Fibroblast of mammary gland (primary cell): ENCODE measurements around the gene ATF4.

Experiments used
- DNase-seq: peaks from one replicate; pipeline ENCODE4 v3.0.0-alpha.2; 2010; ENCODE audit warnings: low read depth
- H3K4me3 ChIP-seq: 2 replicates; pipeline ENCODE4 v1.5.1; 2011; ENCODE audit warnings: low read depth, mild to moderate bottlenecking, low read length, moderate library complexity; ENCODE audit not compliant: control insufficient read depth
- TF ChIP-seq, protein P1 (sequence below): conservative IDR thresholded peaks from 2 replicates; pipeline ENCODE4 v1.5.1; 2011; ENCODE audit warnings: low read depth, low read length, inconsistent platforms; ENCODE audit not compliant: control insufficient read depth, insufficient read depth

Gene ATF4

DNA sequence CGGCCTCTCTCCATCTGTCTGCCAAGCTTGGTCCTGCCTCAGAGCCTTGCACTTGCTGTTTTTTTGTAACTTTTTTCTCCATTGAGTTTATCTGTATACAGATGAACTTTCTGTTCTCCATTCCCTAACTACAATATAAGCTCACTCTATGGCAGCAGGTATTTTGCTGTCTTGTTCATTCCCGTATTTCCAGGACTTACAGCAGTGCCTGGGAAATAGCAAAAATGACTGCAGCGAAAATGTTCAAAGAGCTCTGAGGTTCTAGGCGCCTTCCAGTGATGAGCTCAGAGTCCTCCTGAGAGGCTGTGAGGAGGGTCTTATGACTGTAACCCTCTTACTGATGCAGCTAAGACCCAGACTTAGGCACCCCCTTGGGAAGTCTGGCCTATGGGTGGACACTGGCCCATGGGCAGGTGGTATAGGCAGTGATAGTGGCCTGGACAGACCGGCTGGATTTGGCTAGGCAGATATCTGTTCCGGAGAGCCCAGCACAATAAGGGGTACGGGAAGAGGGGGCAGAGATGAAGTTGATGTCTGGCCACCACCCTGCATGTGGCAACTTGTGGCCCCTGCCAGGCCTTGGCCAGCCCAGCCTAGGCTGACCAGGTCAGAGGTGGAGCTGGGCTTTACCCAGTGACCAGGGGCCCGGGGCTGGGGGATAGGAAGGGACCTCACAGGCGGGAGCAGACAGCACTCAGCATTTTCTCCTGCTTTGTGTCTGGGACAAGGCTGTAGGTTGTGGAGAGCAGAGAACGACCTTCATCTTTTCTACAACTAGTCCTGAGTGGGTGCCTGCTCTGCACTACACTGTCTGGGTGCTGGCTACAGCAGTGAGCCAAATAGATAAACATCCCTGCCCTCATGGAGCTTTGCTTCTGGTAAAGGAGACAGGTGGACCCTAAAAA lies 4.6 kb downstream of the ATF4 start:
- TF ChIP-seq, protein P1, sequence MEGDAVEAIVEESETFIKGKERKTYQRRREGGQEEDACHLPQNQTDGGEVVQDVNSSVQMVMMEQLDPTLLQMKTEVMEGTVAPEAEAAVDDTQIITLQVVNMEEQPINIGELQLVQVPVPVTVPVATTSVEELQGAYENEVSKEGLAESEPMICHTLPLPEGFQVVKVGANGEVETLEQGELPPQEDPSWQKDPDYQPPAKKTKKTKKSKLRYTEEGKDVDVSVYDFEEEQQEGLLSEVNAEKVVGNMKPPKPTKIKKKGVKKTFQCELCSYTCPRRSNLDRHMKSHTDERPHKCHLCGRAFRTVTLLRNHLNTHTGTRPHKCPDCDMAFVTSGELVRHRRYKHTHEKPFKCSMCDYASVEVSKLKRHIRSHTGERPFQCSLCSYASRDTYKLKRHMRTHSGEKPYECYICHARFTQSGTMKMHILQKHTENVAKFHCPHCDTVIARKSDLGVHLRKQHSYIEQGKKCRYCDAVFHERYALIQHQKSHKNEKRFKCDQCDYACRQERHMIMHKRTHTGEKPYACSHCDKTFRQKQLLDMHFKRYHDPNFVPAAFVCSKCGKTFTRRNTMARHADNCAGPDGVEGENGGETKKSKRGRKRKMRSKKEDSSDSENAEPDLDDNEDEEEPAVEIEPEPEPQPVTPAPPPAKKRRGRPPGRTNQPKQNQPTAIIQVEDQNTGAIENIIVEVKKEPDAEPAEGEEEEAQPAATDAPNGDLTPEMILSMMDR: no peak
- H3K4me3 ChIP-seq: no peak overlapping the region
- no peak for DNase-seq

DNA sequence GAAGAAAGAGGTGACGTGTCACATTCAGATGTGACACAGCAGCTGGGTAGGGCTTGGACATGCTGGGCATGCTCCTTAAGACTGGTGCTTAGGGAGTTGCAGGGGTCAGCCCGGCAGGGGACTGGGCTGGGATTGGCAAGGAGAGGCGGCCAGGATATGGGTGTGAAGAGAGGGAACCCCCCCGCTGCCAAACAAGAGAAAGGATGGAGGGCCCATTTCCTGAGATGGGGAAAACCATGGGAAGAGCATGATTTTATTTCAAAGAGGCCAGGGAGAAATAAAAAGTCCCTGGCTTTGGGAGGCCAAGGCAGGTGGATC lies 5.3 kb downstream of the ATF4 start:
- no peak overlapping the region for H3K4me3 ChIP-seq
- DNase-seq: no peak
- TF ChIP-seq, protein P1: no peak

DNA sequence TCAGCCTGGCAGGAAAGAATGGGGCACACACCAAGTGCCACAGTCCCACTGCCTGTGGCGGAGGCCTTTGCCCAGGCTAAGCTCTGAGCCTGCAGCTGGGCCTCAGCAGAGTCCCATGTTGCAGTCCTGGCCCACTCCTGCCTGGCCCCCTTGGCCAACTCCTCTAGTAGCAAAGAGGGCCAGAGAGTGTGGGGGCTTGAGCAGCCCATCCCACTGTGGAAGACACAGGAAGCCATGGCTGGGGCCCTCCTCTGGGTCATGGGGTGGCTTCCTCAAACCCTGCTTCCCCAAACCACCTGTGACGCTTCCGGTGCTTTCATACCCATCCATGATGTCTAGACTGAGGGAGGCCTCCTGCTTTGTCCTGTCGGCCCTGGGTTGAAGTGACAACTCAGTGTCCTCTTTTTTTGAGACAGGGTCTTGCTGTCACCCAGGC lies 6.4 kb downstream of the ATF4 start:
- H3K4me3 ChIP-seq: no peak overlapping the region
- DNase-seq: no peak
- TF ChIP-seq, protein P1: no peak

DNA sequence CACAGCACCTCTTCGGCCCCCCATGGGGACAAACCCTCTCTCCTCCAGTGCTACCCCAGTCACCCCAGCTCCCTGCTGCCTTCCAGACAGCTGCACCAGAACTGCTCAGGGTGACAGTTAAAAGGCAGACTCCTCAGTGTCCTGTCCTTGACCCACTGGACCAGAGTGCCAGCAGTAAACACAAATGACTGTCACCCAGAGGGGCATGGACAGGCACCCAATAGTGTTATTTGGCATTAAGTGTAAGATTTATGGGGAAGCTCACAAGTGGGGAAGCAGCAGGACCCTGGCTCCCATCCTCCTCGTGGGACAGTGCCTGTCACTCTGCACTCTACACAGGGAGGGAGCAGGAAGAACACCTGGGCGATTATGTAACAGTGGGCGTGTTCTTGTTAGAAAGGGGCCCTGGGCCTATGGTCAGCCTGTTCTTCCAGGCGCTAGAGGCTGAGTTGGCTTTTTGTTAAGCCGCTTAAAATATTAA lies 7.2 kb downstream of the ATF4 start:
- TF ChIP-seq, protein P1: no peak
- no peak overlapping the region for H3K4me3 ChIP-seq
- no peak for DNase-seq

DNA sequence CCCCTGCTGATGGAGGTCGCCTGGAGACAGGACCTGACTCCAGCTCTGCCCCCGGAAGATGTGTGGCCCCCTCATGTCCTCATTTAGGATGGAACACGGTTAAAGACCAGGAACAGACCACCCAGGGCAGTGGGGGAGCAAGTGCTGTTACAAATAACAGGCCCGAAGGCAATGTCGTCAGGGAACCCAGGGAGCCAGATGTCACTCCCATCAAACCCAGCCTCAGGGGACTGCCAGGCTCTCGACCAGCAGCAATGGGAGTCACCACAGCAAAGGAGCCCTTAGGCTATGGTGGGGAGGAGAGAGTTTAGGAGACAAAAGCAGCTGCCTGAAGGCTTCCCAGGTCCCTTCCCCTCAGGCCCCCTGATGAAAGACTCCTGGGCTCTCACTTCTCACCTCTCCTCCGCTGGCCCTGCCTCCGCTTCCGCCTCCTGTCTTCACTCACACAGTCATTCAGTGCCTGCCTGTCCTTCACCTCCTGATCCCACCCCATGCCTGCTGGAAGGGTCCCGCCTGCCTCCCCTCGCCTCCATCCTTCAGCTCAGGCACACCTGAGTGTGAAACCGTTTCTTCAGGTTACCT lies 7.8 kb downstream of the ATF4 start:
- no peak overlapping the region for H3K4me3 ChIP-seq
- no peak for DNase-seq
- TF ChIP-seq, protein P1: no peak

DNA sequence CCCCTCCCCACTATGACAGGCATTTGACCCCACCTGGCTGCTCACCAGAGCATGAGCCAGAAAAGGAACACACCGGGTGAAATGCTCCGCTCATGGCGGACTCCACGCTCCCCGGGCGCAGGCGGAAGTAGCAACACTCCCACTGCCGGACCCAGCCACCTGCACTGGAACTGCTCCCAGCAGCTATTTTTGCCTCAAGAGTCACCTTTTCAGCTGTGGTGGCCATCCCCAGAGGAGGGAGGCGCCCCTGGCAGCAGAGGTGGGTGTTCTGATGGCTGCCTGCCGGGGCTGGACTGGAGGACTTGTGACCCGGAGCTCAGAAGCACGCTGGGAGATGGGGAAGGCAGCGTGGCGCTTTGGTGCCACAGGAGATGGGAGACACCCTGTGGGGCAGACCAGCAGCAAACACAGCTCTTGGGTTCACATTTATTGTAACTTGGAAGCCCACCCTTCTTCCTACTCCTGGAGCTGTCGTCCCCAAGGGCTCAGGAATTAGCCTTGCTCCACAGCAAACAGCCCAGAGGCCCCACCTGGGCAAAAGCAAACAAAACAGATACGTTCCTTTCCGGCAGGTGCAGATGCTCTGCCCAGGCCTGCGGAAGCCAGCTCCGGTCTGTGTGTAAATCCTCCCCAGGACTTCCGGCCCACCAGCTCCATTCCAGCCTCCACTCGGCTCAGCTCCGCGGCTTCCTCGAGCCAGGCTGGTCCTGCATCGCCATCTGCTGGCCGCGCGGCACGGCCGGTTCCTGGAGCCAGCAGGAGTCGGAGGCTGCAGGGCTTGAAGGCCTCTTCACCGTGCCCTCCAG lies 8.5 kb downstream of the ATF4 start:
- DNase-seq: peak; percentile 92
- TF ChIP-seq, protein P1: peak; percentile 89
- no peak overlapping the region for H3K4me3 ChIP-seq
